Myocyte (in vitro differentiated cells): ENCODE measurements around the gene PTTG1IP2. TPM values are rescaled to one million over a fixed set of nuclear protein-coding genes. Genes with fewer than 3 reads are reported as not detected.

Experiments used
- DNase-seq: peaks from one replicate; pipeline ENCODE4 v3.0.0-alpha.2; 2012; ENCODE audit warnings: low read depth
- total RNA-seq: library from RNA; depleted of rRNA; stranded (reverse); fragments of >200 nt; gene quantifications from 2 replicates; pipeline ENCODE4 v1.2.3, GENCODE V29; 2014

Gene PTTG1IP2
- total RNA-seq, 1 donor from 2014 or later = not detected

- DNase-seq = peak; percentile 23
These were observed 83.1 kb downstream of the PTTG1IP2 start for GRCh38 chr7:90552521-90552920.

DNA sequence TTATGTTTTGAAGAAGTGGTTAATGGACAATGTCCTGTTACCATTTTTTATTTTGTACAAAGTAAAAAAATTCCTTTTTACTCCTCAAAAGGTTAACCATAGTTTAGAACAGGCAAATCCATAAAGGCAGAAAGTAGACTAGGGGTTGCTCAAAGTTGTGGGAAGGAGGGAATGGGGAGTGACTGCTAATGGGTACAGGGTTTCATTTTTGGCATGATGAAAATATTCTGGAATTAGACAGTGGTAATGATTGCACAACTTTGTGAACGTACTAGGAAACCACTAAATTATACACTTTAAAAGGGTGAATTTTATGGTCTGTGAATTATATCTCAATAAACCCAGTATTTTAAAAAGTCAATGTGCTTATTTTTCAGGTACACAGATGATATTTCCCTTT is 91.3 kb downstream of the PTTG1IP2 start:
- DNase-seq = peak; percentile 29

Other genes with a start within 250 kb of the PTTG1IP2 start
- 2.0 and 2.5 TPM in 2 replicates for gene CFAP69, start 224.5 kb upstream of the PTTG1IP2 start, total RNA-seq
- not detected in 2 replicates for gene FAM237B, start 148.3 kb upstream of the PTTG1IP2 start, total RNA-seq
- gene GTPBP10, start 122.9 kb upstream of the PTTG1IP2 start, total RNA-seq = 13.0 and 17.4 TPM in 2 replicates
- 40.7 and 42.0 TPM in 2 replicates for gene CLDN12, start 66.2 kb upstream of the PTTG1IP2 start, total RNA-seq
- 19.7 and 27.8 TPM in 2 replicates for gene CDK14, start 126.7 kb downstream of the PTTG1IP2 start, total RNA-seq